ENCODE measurements around the gene CHM. TPM values are rescaled to one million over a fixed set of nuclear protein-coding genes. Genes with fewer than 3 reads are reported as not detected.

Gene CHM
- total and polyA plus RNA-seq, 2 of the 8 experiments (the other 6 are each of a cell fraction or from before 2014, with no cell fraction given), result 8.6 to 15.5 TPM

GRCh38 chrX:86012188-86012587 lies 35.2 kb downstream of the CHM start:
- H3K9ac ChIP-seq (replicated peaks in 1 of 4; ENCODE audit: extremely low read depth in 1 of 4, low read depth in 3 of 4, low read length in 3 of 4), result no peak overlapping the region
- H3K27ac ChIP-seq (ENCODE audit: low read depth, low read length), result no peak overlapping the region
- no peak overlapping the region for H2BK5ac ChIP-seq (ENCODE audit: low read depth, low read length)
- no peak overlapping the region for H4K8ac ChIP-seq (ENCODE audit: extremely low read depth, insufficient read depth, low read length)
- no peak overlapping the region for H3K4me2 ChIP-seq (ENCODE audit: insufficient read depth in 1 of 2, low read depth in 2 of 2, low read length in 2 of 2)
- WGBS, 2 experiments (ENCODE audit: extremely low coverage in 1 of 2, insufficient coverage in 1 of 2, insufficient read length in 1 of 2, insufficient replicate concordance in 2 of 2, low coverage in 1 of 2, low lambda C conversion rate in 2 of 2, missing lambda C conversion rate in 1 of 2), result 91% methylated on average over 1 of the region's 1 CpG; no CpG with 5 or more reads in 1 of the 2 experiments
- H3K36me3 ChIP-seq (ENCODE audit: control insufficient read depth in 2 of 4, insufficient read depth in 4 of 4, low read length in 3 of 4), result no peaks in the 10 kb centered on the region
- H3K4ac ChIP-seq (replicated peaks; ENCODE audit: insufficient read length, low read depth, low read length), result no peak overlapping the region
- H3K23ac ChIP-seq (ENCODE audit: insufficient read length), result no peak overlapping the region
- H2BK12ac ChIP-seq (ENCODE audit: low read depth, low read length), result no peak overlapping the region
- peaks cover 0 to 19% of the 10 kb centered on the region in 2 experiments; a peak in 2 of 4 replicates for H3K79me2 ChIP-seq (ENCODE audit: control insufficient read depth in 1 of 2, insufficient read depth in 2 of 2, low read length in 2 of 2)
- DNase-seq (ENCODE audit: low read depth in 1 of 2, low spot score in 2 of 2) (no peak), FAIRE-seq (no peak)
- ChIA-PET CTCF (ENCODE audit: partially characterized antibody) (no interaction called here), POLR2A (ENCODE audit: partially characterized antibody) (no interaction called here)
- H4K5ac ChIP-seq (ENCODE audit: insufficient read length, low read depth, low read length), result no peak overlapping the region
- H2BK120ac ChIP-seq (replicated peaks; ENCODE audit: low read depth, low read length), result no peak overlapping the region
- no peak overlapping the region for H2AK5ac ChIP-seq (ENCODE audit: low read depth, low read length)
- no peaks in the 10 kb centered on the region for H3K79me1 ChIP-seq (ENCODE audit: low read depth, low read length)
- no peaks in the 10 kb centered on the region for H3K27me3 ChIP-seq (replicated peaks in 1 of 4; ENCODE audit: control insufficient read depth in 3 of 4, extremely low read depth in 1 of 4, insufficient read depth in 3 of 4, low read length in 3 of 4)
- no peaks in the 10 kb centered on the region for H4K20me1 ChIP-seq (replicated peaks in 1 of 2; ENCODE audit: control insufficient read depth in 1 of 2, insufficient read depth in 2 of 2, low read length in 2 of 2)
- H3K14ac ChIP-seq (ENCODE audit: insufficient read length), result no peak overlapping the region
- no peak overlapping the region for H3K18ac ChIP-seq (ENCODE audit: extremely low read depth, low read length)
- no peaks in the 10 kb centered on the region for H3K9me3 ChIP-seq (ENCODE audit: insufficient read depth in 2 of 2, low read depth in 1 of 2, low read length in 1 of 2)
- H3K4me1 ChIP-seq (replicated peaks in 1 of 4; ENCODE audit: control insufficient read depth in 3 of 4, insufficient read depth in 4 of 4, low read length in 3 of 4), result peaks cover 0 to 2% (median 0%) of the 10 kb centered on the region in 4 experiments; a peak in 4 of 7 replicates
- H4K91ac ChIP-seq (replicated peaks; ENCODE audit: insufficient read length, low read length), result no peak overlapping the region
- no peak overlapping the region for H2BK15ac ChIP-seq (ENCODE audit: low read length)
- H3K4me3 ChIP-seq (ENCODE audit: extremely low read depth in 1 of 4, insufficient read depth in 2 of 4, low read depth in 3 of 4, low read length in 4 of 4), result no peak overlapping the region
- H2AFZ ChIP-seq (ENCODE audit: low read length), result no peak overlapping the region
- H2BK20ac ChIP-seq (ENCODE audit: low read length), result no peak overlapping the region
- H3K23me2 ChIP-seq (ENCODE audit: low read depth, low read length), result no peaks in the 10 kb centered on the region
- no peak overlapping the region for H3K56ac ChIP-seq (replicated peaks; ENCODE audit: insufficient read length, low read depth, low read length)
- TF ChIP-seq YY1 (IDR thresholded peaks at IDR 0.05; ENCODE audit: low read depth, low read length), result no peak
- TF ChIP-seq SIX5 (IDR thresholded peaks at IDR 0.05; ENCODE audit: low read depth, low read length), result no peak
- TF ChIP-seq TBP (IDR thresholded peaks at IDR 0.05; ENCODE audit: low read depth, low read length), result no peak
- TF ChIP-seq POLR2A (IDR thresholded peaks at IDR 0.05; ENCODE audit: control extremely low read depth in 1 of 2, low read depth in 2 of 2, low read length in 2 of 2), result no peak
- TF ChIP-seq KDM1A (IDR thresholded peaks at IDR 0.05; ENCODE audit: borderline replicate concordance, low read length), result no peak
- no peak for TF ChIP-seq GTF2F1 (IDR thresholded peaks at IDR 0.05; ENCODE audit: borderline replicate concordance, low read depth, low read length)
- TF ChIP-seq MAFK (IDR thresholded peaks at IDR 0.05; ENCODE audit: low read depth, low read length), result no peak
- no peak for TF ChIP-seq E2F6 (IDR thresholded peaks at IDR 0.05)
- TF ChIP-seq HDAC6 (IDR thresholded peaks at IDR 0.05; ENCODE audit: low read depth, low read length), result no peak
- no peak for TF ChIP-seq KDM4A (IDR thresholded peaks at IDR 0.05; ENCODE audit: low read depth, low read length, severe bottlenecking)
- TF ChIP-seq CTBP2 (IDR thresholded peaks at IDR 0.05; ENCODE audit: borderline replicate concordance, insufficient read depth, insufficient read length, low read length), result no peak
- no peak for TF ChIP-seq POU5F1 (IDR thresholded peaks at IDR 0.05; ENCODE audit: low read depth, low read length)
- TF ChIP-seq SIN3A (conservative IDR thresholded peaks at IDR 0.05 in 1 of 2, IDR thresholded peaks at IDR 0.05 in 1 of 2; ENCODE audit: low read depth in 1 of 2, low read length in 2 of 2), result no peak
- TF ChIP-seq PHF8 (conservative IDR thresholded peaks at IDR 0.05; ENCODE audit: low read depth, low read length), result no peak
- TF ChIP-seq JUN (IDR thresholded peaks at IDR 0.05; ENCODE audit: low read depth, low read length), result no peak
